C4-2B (cell line): ENCODE measurements around the gene LIX1.

ENCODE experiments used
- ZFX ChIP-seq: fragments of 450-650 bp; IDR thresholded peaks from 2 replicates; pipeline ENCODE4 v1.6.1; 2017
- TF ChIP-seq, protein P1 (sequence below): fragments of 450-650 bp; conservative IDR thresholded peaks from 2 replicates; pipeline ENCODE4 v1.5.1; 2017; ENCODE audit warnings: mild to moderate bottlenecking

DNA sequence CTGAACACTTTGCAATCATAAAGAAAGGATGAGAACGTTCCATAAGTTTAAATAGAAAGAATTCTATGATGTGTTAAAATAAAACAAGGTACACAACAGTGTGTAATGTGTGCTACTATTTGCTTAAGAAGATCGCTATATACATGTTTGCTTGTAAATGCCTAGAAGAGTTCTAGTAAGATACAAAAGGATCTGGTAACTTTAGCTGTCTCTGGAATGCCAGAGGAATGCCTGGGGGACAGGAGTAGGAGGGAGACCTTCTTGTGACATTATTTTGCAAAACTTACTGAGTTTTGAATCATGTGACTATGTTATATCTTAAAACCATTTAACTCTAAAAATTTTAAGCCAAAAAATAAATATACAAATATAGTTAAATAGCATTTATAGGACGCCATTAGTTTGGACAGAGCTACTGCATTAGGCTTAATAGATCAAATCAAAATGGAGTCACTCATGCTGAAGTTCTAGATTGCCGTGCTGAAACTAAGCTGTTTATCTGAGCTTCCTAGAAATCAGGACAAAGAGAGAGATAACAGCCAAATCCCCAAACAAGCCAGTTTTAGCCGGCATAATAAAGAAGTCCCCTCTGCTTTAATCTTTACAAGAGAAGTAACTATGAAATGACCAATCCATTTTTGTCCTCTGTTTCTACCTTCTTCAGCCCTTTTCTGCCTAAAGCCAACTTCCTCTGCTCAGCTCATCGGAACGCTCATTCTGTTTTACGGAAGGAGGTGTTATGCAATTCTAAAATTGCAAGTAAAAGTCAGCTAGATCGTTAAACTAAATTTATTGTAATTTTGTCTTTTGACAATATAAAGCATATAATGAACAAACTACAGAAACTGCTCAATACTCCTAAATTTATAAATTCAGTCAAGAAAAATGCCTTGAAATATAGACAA lies 44.8 kb downstream of the LIX1 start:
- TF ChIP-seq, protein P1, sequence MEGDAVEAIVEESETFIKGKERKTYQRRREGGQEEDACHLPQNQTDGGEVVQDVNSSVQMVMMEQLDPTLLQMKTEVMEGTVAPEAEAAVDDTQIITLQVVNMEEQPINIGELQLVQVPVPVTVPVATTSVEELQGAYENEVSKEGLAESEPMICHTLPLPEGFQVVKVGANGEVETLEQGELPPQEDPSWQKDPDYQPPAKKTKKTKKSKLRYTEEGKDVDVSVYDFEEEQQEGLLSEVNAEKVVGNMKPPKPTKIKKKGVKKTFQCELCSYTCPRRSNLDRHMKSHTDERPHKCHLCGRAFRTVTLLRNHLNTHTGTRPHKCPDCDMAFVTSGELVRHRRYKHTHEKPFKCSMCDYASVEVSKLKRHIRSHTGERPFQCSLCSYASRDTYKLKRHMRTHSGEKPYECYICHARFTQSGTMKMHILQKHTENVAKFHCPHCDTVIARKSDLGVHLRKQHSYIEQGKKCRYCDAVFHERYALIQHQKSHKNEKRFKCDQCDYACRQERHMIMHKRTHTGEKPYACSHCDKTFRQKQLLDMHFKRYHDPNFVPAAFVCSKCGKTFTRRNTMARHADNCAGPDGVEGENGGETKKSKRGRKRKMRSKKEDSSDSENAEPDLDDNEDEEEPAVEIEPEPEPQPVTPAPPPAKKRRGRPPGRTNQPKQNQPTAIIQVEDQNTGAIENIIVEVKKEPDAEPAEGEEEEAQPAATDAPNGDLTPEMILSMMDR: no peak
- TF ChIP-seq ZFX: no peak
